HUES48 (cell line): ENCODE measurements around the gene INAFM2.

Experiments
- H3K27ac ChIP-seq: one replicate; pipeline ENCODE4 v1.7.0; 2013; ENCODE audit warnings: low read depth, low read length, inconsistent platforms
- H3K27me3 ChIP-seq: 2 replicates; pipeline ENCODE4 v1.6.1; 2013; ENCODE audit warnings: mild to moderate bottlenecking, low read length; ENCODE audit not compliant: control insufficient read depth, insufficient read depth
- H3K36me3 ChIP-seq: 2 replicates; pipeline ENCODE4 v1.6.1; 2013; ENCODE audit warnings: low read length; ENCODE audit not compliant: control insufficient read depth, insufficient read depth
- H3K4me1 ChIP-seq: 2 replicates; pipeline ENCODE4 v1.6.1; 2013; ENCODE audit warnings: mild to moderate bottlenecking, low read length; ENCODE audit not compliant: control insufficient read depth, insufficient read depth
- H3K4me3 ChIP-seq: 2 replicates; pipeline ENCODE4 v1.5.1; 2013; ENCODE audit warnings: mild to moderate bottlenecking, low read depth, low read length
- H3K9ac ChIP-seq: 2 replicates; pipeline ENCODE4 v1.6.1; 2013; ENCODE audit warnings: mild to moderate bottlenecking, low read depth, low read length, moderate library complexity
- H3K9me3 ChIP-seq: 2 replicates; pipeline ENCODE4 v1.6.1; 2013; ENCODE audit warnings: low read length; ENCODE audit not compliant: control insufficient read depth, insufficient read depth

INAFM2 gene

GRCh38 chr15:40366457-40367370, 43.2 kb downstream of the INAFM2 start:
- H3K27ac ChIP-seq: no peak overlapping the region
- no peaks in the 10 kb centered on the region for H3K9me3 ChIP-seq
- H3K4me1 ChIP-seq: no peaks in the 10 kb centered on the region; the same call in 1 of the 2 replicates
- H3K36me3 ChIP-seq: no peaks in the 10 kb centered on the region
- no peak overlapping the region for H3K4me3 ChIP-seq
- H3K27me3 ChIP-seq: peaks cover 26% of the 10 kb centered on the region
- H3K9ac ChIP-seq: no peak overlapping the region

GRCh38 chr15:40367371-40367685, 43.8 kb downstream of the INAFM2 start:
- Histone ChIP-seq H3K36me3 (no peaks in the 10 kb centered on the region), H3K27ac (no peak overlapping the region), H3K9me3 (no peaks in the 10 kb centered on the region), H3K27me3 (peaks cover 26% of the 10 kb centered on the region), H3K4me1 (peaks cover 2% of the 10 kb centered on the region), H3K4me3 (peak overlapping the region; percentile 45; the same call in 1 of the 2 replicates), H3K9ac (no peak overlapping the region)

GRCh38 chr15:40367686-40368611, 44.5 kb downstream of the INAFM2 start:
- no peak overlapping the region for H3K9ac ChIP-seq
- peaks cover 26% of the 10 kb centered on the region for H3K27me3 ChIP-seq
- no peaks in the 10 kb centered on the region for H3K9me3 ChIP-seq
- no peak overlapping the region for H3K27ac ChIP-seq
- H3K4me3 ChIP-seq: peak overlapping the region; percentile 45; the same call in 1 of the 2 replicates
- H3K36me3 ChIP-seq: no peaks in the 10 kb centered on the region
- H3K4me1 ChIP-seq: peaks cover 8% of the 10 kb centered on the region

GRCh38 chr15:40368719-40369473, 45.4 kb downstream of the INAFM2 start:
- H3K36me3 ChIP-seq: no peaks in the 10 kb centered on the region
- H3K9me3 ChIP-seq: no peaks in the 10 kb centered on the region
- H3K27me3 ChIP-seq: peaks cover 26% of the 10 kb centered on the region
- H3K4me1 ChIP-seq: peaks cover 8% of the 10 kb centered on the region
- no peak overlapping the region for H3K27ac ChIP-seq
- H3K4me3 ChIP-seq: no peak overlapping the region
- H3K9ac ChIP-seq: no peak overlapping the region

- Histone ChIP-seq H3K4me3 (no peak overlapping the region), H3K9ac (no peak overlapping the region), H3K27ac (no peak overlapping the region), H3K36me3 (no peaks in the 10 kb centered on the region), H3K4me1 (peaks cover 8% of the 10 kb centered on the region), H3K27me3 (peaks cover 26% of the 10 kb centered on the region), H3K9me3 (no peaks in the 10 kb centered on the region)
These were observed 46.0 kb downstream of the INAFM2 start for GRCh38 chr15:40369474-40369869.

GRCh38 chr15:40369971-40370370, 46.5 kb downstream of the INAFM2 start:
- H3K27ac ChIP-seq: no peak overlapping the region
- H3K4me1 ChIP-seq: peaks cover 8% of the 10 kb centered on the region
- H3K9me3 ChIP-seq: no peaks in the 10 kb centered on the region
- no peak overlapping the region for H3K4me3 ChIP-seq
- no peak overlapping the region for H3K9ac ChIP-seq
- H3K36me3 ChIP-seq: no peaks in the 10 kb centered on the region
- H3K27me3 ChIP-seq: peaks cover 26% of the 10 kb centered on the region

- Histone ChIP-seq H3K27me3 (peaks cover 13% of the 10 kb centered on the region), H3K4me3 (no peak overlapping the region), H3K36me3 (no peaks in the 10 kb centered on the region), H3K9me3 (no peaks in the 10 kb centered on the region), H3K9ac (no peak overlapping the region), H3K27ac (no peak overlapping the region), H3K4me1 (peaks cover 8% of the 10 kb centered on the region; the same call in 1 of the 2 replicates)
These were observed 49.5 kb downstream of the INAFM2 start for GRCh38 chr15:40372981-40373380.
